Osteoblast (primary cell): Measurements from ENCODE around the gene KCNQ1. TPM values are rescaled to one million over a fixed set of nuclear protein-coding genes. Genes with fewer than 3 reads are reported as not detected.
A peak's percentile ranks its signal among the peaks of the same experiment; 100 is the strongest.

ENCODE experiments used
- DNase-seq: peaks from one replicate; pipeline ENCODE4 v3.0.0; 2011; ENCODE audit warnings: low spot score, mixed read lengths; ENCODE audit not compliant: insufficient read length; ENCODE audit errors: missing footprints
- H2AFZ ChIP-seq: 2 replicates; pipeline ENCODE4 v1.6.0; 2011; ENCODE audit warnings: mild to moderate bottlenecking, low read length
- H3K27ac ChIP-seq: 2 replicates; pipeline ENCODE4 v1.5.1; 2011; ENCODE audit warnings: mild to moderate bottlenecking, low read depth, low read length, moderate library complexity
- H3K27me3 ChIP-seq: 2 replicates; pipeline ENCODE4 v1.6.0; 2012; ENCODE audit warnings: mild to moderate bottlenecking, control low read depth, inconsistent platforms, low read length, moderate library complexity; ENCODE audit not compliant: insufficient read depth
- H3K36me3 ChIP-seq: 2 replicates; pipeline ENCODE4 v1.5.1; 2011; ENCODE audit warnings: mild to moderate bottlenecking, low read length, control low read depth, moderate library complexity; ENCODE audit not compliant: insufficient read depth
- H3K4me1 ChIP-seq: 2 replicates; pipeline ENCODE4 v1.5.1; 2011; ENCODE audit warnings: mild to moderate bottlenecking, low read length, control low read depth, moderate library complexity; ENCODE audit not compliant: insufficient read depth
- H3K4me2 ChIP-seq: 2 replicates; pipeline ENCODE4 v1.6.0; 2011; ENCODE audit warnings: mild to moderate bottlenecking, low read length; ENCODE audit not compliant: insufficient read depth
- H3K4me3 ChIP-seq: fragments of 200-600 bp; sonication (generic); 3 replicates; pipeline ENCODE4 v1.5.1; 2012; ENCODE audit warnings: mild to moderate bottlenecking, low read length, inconsistent platforms; ENCODE audit not compliant: insufficient read depth
- H3K79me2 ChIP-seq: 2 replicates; pipeline ENCODE4 v1.6.0; 2012; ENCODE audit warnings: mild to moderate bottlenecking, low read length, control low read depth, inconsistent platforms; ENCODE audit not compliant: insufficient read depth
- H3K9me3 ChIP-seq: 2 replicates; pipeline ENCODE4 v1.5.1; 2011; ENCODE audit warnings: low read depth, low read length, control low read depth
- H4K20me1 ChIP-seq: 2 replicates; pipeline ENCODE4 v1.6.0; 2012; ENCODE audit warnings: mild to moderate bottlenecking, low read length, control low read depth; ENCODE audit not compliant: insufficient read depth
- CTCF ChIP-seq: IDR thresholded peaks from 2 replicates; pipeline ENCODE4 v1.5.1; 2011; ENCODE audit warnings: mild to moderate bottlenecking, low read depth, low read length, moderate library complexity; ENCODE audit errors: extremely low read depth
- total RNA-seq: library from RNA; depleted of rRNA; stranded (reverse); fragments of >200 nt; gene quantifications from 2 replicates; pipeline ENCODE4 v1.2.3, GENCODE V29; 2012

Gene KCNQ1
- total RNA-seq, 1 donor: not detected

GRCh38 chr11:2694995-2695939 is 250.5 kb downstream of the KCNQ1 start:
- peak; percentile 76 for DNase-seq
- Histone ChIP-seq H4K20me1 (peaks cover 79% of the 10 kb centered on the region), H3K79me2 (peaks cover 95% of the 10 kb centered on the region)

GRCh38 chr11:2696455-2696854 is 251.6 kb downstream of the KCNQ1 start:
- H3K27me3 ChIP-seq: no peaks in the 10 kb centered on the region
- H3K4me3 ChIP-seq: no peak overlapping the region
- no peaks in the 10 kb centered on the region for H3K9me3 ChIP-seq
- peaks cover 4% of the 10 kb centered on the region for H3K36me3 ChIP-seq
- H3K4me2 ChIP-seq: peak overlapping the region; percentile 81
- H3K79me2 ChIP-seq: peaks cover 83% of the 10 kb centered on the region
- no peak overlapping the region for H2AFZ ChIP-seq
- DNase-seq: no peak
- H3K27ac ChIP-seq: no peak overlapping the region
- peaks cover 68% of the 10 kb centered on the region for H4K20me1 ChIP-seq
- peaks cover 19% of the 10 kb centered on the region for H3K4me1 ChIP-seq
- no peak for TF ChIP-seq CTCF

More at GRCh38 chr11:2694995-2695939, 250.5 kb downstream of the KCNQ1 start:
- Histone ChIP-seq H3K9me3 (no peaks in the 10 kb centered on the region), H2AFZ (no peak overlapping the region), H3K4me3 (no peak overlapping the region), H3K36me3 (peaks cover 7% of the 10 kb centered on the region), H3K27ac (no peak overlapping the region), H3K4me2 (no peak overlapping the region), H3K4me1 (peaks cover 19% of the 10 kb centered on the region), H3K27me3 (no peaks in the 10 kb centered on the region)
- TF ChIP-seq CTCF: no peak

- no peak for TF ChIP-seq CTCF
- peaks cover 69% of the 10 kb centered on the region for H3K79me2 ChIP-seq
- no peak overlapping the region for H3K27ac ChIP-seq
- no peaks in the 10 kb centered on the region for H3K36me3 ChIP-seq
- H3K9me3 ChIP-seq: no peaks in the 10 kb centered on the region
- DNase-seq: peak; percentile 84
- H3K4me3 ChIP-seq: peak overlapping the region; percentile 86
- H3K4me1 ChIP-seq: peaks cover 19% of the 10 kb centered on the region
- peaks cover 54% of the 10 kb centered on the region for H4K20me1 ChIP-seq
- peak overlapping the region; percentile 81 for H3K4me2 ChIP-seq
- H2AFZ ChIP-seq: no peak overlapping the region
- H3K27me3 ChIP-seq: no peaks in the 10 kb centered on the region
Observed at GRCh38 chr11:2697866-2698265, 253.1 kb downstream of the KCNQ1 start.

- Histone ChIP-seq H3K79me2 (peaks cover 62% of the 10 kb centered on the region), H3K4me1 (peaks cover 19% of the 10 kb centered on the region), H3K27me3 (no peaks in the 10 kb centered on the region), H3K9me3 (no peaks in the 10 kb centered on the region), H3K4me3 (peak overlapping the region; percentile 86), H3K4me2 (peak overlapping the region; percentile 81), H2AFZ (no peak overlapping the region), H3K36me3 (no peaks in the 10 kb centered on the region), H4K20me1 (peaks cover 47% of the 10 kb centered on the region), H3K27ac (peak overlapping the region; percentile 82)
- peak; percentile 82 for DNase-seq
- TF ChIP-seq CTCF: no peak
Observed at GRCh38 chr11:2698386-2699184, 253.8 kb downstream of the KCNQ1 start.
